H1 (cell line): ENCODE measurements around the gene RCBTB2. TPM values are rescaled to one million over a fixed set of nuclear protein-coding genes. Genes with fewer than 3 reads are reported as not detected.

ENCODE experiments used
- BRCA1 ChIP-seq: IDR thresholded peaks from 2 replicates; pipeline ENCODE4 v1.6.1; 2012; ENCODE audit warnings: low read depth, low read length, improper control_type of control experiment
- CEBPB ChIP-seq: IDR thresholded peaks from 2 replicates; pipeline ENCODE4 v1.6.1; 2012; ENCODE audit warnings: low read depth, low read length
- CHD7 ChIP-seq: fragments of 300-600 bp; sonication (generic); IDR thresholded peaks from 2 replicates; pipeline ENCODE4 v1.7.1; 2012; ENCODE audit warnings: low read length, moderate library complexity, mild to moderate bottlenecking, inconsistent platforms; ENCODE audit not compliant: insufficient replicate concordance
- CTBP2 ChIP-seq: IDR thresholded peaks from 2 replicates; pipeline ENCODE4 v1.7.0; 2011; ENCODE audit warnings: borderline replicate concordance, mild to moderate bottlenecking, moderate library complexity, mixed read lengths, low read length; ENCODE audit not compliant: insufficient read depth, insufficient read length
- MAFK ChIP-seq: IDR thresholded peaks from 2 replicates; pipeline ENCODE4 v1.6.1; 2012; ENCODE audit warnings: low read depth, mild to moderate bottlenecking, improper control_type of control experiment, low read length
- NRF1 ChIP-seq: IDR thresholded peaks from 2 replicates; pipeline ENCODE4 v1.6.1; 2011; ENCODE audit warnings: mild to moderate bottlenecking, low read depth, low read length, improper control_type of control experiment
- POLR2AphosphoS5 ChIP-seq: IDR thresholded peaks from 2 replicates; pipeline ENCODE4 v1.6.1; 2011; ENCODE audit warnings: low read depth, low read length
- SAP30 ChIP-seq: fragments of 300-600 bp; sonication (generic); IDR thresholded peaks from 2 replicates; pipeline ENCODE4 v1.7.1; 2012; ENCODE audit warnings: low read length, moderate library complexity, mild to moderate bottlenecking, inconsistent platforms; ENCODE audit not compliant: insufficient read depth, insufficient replicate concordance
- SIX5 ChIP-seq: IDR thresholded peaks from 2 replicates; pipeline ENCODE4 v1.6.1; 2011; ENCODE audit warnings: mild to moderate bottlenecking, low read depth, low read length
- SRF ChIP-seq: IDR thresholded peaks from 2 replicates; pipeline ENCODE4 v1.6.1; 2011; ENCODE audit warnings: mild to moderate bottlenecking, low read depth, low read length, moderate library complexity
- TAF7 ChIP-seq: optimal IDR thresholded peaks from 2 replicates; pipeline ENCODE3; 2011; ENCODE audit warnings: low read depth, mild to moderate bottlenecking, inconsistent platforms, low read length, moderate library complexity, borderline replicate concordance
- YY1 ChIP-seq: IDR thresholded peaks from 2 replicates; pipeline ENCODE4 v1.6.1; 2011; ENCODE audit warnings: low read depth, mild to moderate bottlenecking, low read length
- polyA plus RNA-seq, 7 experiments: library from polyadenylated mRNA; depleted of rRNA in 3 of 7; stranded (reverse) in 5 of 7; unstranded in 2 of 7; fragments of >200 nt in 5 of 7; fragments of 200-250 nt in 2 of 7; gene quantifications; 1 replicate in 5 of 7; 2 replicates in 1 of 7; 4 replicates in 1 of 7; pipeline versions ENCODE4 v1.2.1 to v1.2.3, GENCODE V29; 2011 to 2013; ENCODE audit warnings: missing spikeins in 2 of 7, mixed read lengths in 2 of 7
- total RNA-seq: library from RNA; stranded (reverse); fragmentation: NEBNext Ultra II Directional; extraction: Animal tissue kit (Norgen Biotek cat#: 25700); gene quantifications from 2 replicates; pipeline ENCODE4 v1.2.1, GENCODE V29; 2021

The RCBTB2 gene
- total and polyA plus RNA-seq, 2 of the 8 experiments (the other 6 are each of a cell fraction or from before 2014, with no cell fraction given): 5.2 to 8.4 TPM

- TF ChIP-seq CHD7 (no peak), POLR2AphosphoS5 (no peak), CEBPB (no peak), SAP30 (no peak), SIX5 (no peak), CTBP2 (no peak), MAFK (no peak), YY1 (no peak), NRF1 (no peak), SRF (no peak), BRCA1 (no peak), TAF7 (no peak)
These were observed 38.0 kb downstream of the RCBTB2 start (continued) for GRCh38 chr13:48494874-48495273.
